Stimulated activated CD8-positive, alpha-beta memory T cell treated with anti-CD3 and anti-CD28 coated beads, Interleukin-4, amount 100 ng/mL, for 1 hour (primary cell): ENCODE results near the gene EP400.

Source experiments
- DNase-seq, 2 donors: peaks; one replicate each; pipeline ENCODE4 v3.0.0-alpha.2; 2020; ENCODE audit warnings: low read depth in 2 of 2, low spot score in 1 of 2

EP400 gene

GRCh38 chr12:132114667-132115066 is 164.9 kb downstream of the EP400 start:
- no peak for DNase-seq

- DNase-seq = no peak
Observed at GRCh38 chr12:132115500-132115899, 165.8 kb downstream of the EP400 start.

- no peak for DNase-seq
Observed at GRCh38 chr12:132116709-132117557, 167.2 kb downstream of the EP400 start.

- DNase-seq = no peak
Observed at GRCh38 chr12:132117558-132117875, 167.8 kb downstream of the EP400 start.

GRCh38 chr12:132118876-132119275 is 169.1 kb downstream of the EP400 start:
- no peak for DNase-seq

- DNase-seq = no peak
Observed at GRCh38 chr12:132121283-132121682, 171.5 kb downstream of the EP400 start.

- no peak for DNase-seq
Observed at GRCh38 chr12:132123970-132124765, 174.4 kb downstream of the EP400 start.

GRCh38 chr12:132124766-132125425 is 175.2 kb downstream of the EP400 start:
- no peak for DNase-seq

GRCh38 chr12:132125736-132126135 is 176.0 kb downstream of the EP400 start:
- DNase-seq = no peak

GRCh38 chr12:132127041-132127440 is 177.3 kb downstream of the EP400 start:
- DNase-seq = no peak

GRCh38 chr12:132129007-132129406 is 179.3 kb downstream of the EP400 start:
- no peak for DNase-seq

GRCh38 chr12:132130690-132131089 is 180.9 kb downstream of the EP400 start:
- DNase-seq = no peak
